ENCODE data around the gene ELP1. TPM values are rescaled to one million over a fixed set of nuclear protein-coding genes. Genes with fewer than 3 reads are reported as not detected.

Gene ELP1

Small RNA genes lying within 50 kb of the gene (small RNA-seq; reads per million reads assigned to genes)
- not detected for gene AL359692.1 (ENCODE audit: insufficient read depth)

All from mesendoderm (in vitro differentiated cells).